SU-DHL-6 (cell line): ENCODE measurements around the gene DCANP1.

Experiments used
- H2AFZ ChIP-seq: fragments of 200-600 bp; sonication (generic); 2 replicates; pipeline ENCODE4 v1.6.1; 2014; ENCODE audit warnings: low read depth, mild to moderate bottlenecking, moderate library complexity, mixed read lengths, antibody characterized with exemption, low read length; ENCODE audit not compliant: severe bottlenecking
- H3F3A ChIP-seq: fragments of 200-600 bp; shearing (Covaris generic); 2 replicates; pipeline ENCODE4 v1.6.0; 2016; ENCODE audit warnings: antibody characterized with exemption, mild to moderate bottlenecking; ENCODE audit not compliant: insufficient read depth
- H3K27ac ChIP-seq: fragments of 200-600 bp; sonication (generic); 2 replicates; pipeline ENCODE4 v1.5.1; 2016; ENCODE audit warnings: low read depth, mild to moderate bottlenecking, low read length, moderate library complexity, mixed read lengths
- H3K27me3 ChIP-seq: fragments of 200-600 bp; sonication (generic), shearing (Covaris generic); 2 replicates; pipeline ENCODE4 v1.6.0; 2014; ENCODE audit warnings: mild to moderate bottlenecking, low read length
- H3K36me3 ChIP-seq: fragments of 200-600 bp; sonication (generic); 2 replicates; pipeline ENCODE4 v1.6.1; 2014; ENCODE audit warnings: mild to moderate bottlenecking, low read length, mixed read lengths
- H3K4me2 ChIP-seq: fragments of 300-600, 200-600 bp; shearing (Covaris generic), sonication (generic); 2 replicates; pipeline ENCODE4 v1.6.0; 2014; ENCODE audit warnings: low read length, low read depth, mild to moderate bottlenecking; ENCODE audit not compliant: poor library complexity, severe bottlenecking
- H3K4me3 ChIP-seq: fragments of 200-600 bp; sonication (generic); 2 replicates; pipeline ENCODE4 v1.5.1; 2014; ENCODE audit warnings: antibody characterized with exemption, low read length, mild to moderate bottlenecking, mixed read lengths; ENCODE audit not compliant: insufficient read depth, poor library complexity, severe bottlenecking
- H3K79me2 ChIP-seq: fragments of 200-600 bp; sonication (generic); 2 replicates; pipeline ENCODE4 v1.6.1; 2014; ENCODE audit warnings: mild to moderate bottlenecking, low read length, moderate library complexity; ENCODE audit not compliant: insufficient read depth
- H3K9ac ChIP-seq: fragments of 200-600 bp; sonication (generic); 2 replicates; pipeline ENCODE4 v1.7.0; 2014; ENCODE audit warnings: mild to moderate bottlenecking, low read length
- H3K9me2 ChIP-seq: fragments of 200-600 bp; sonication (generic); replicated peaks from 2 replicates; pipeline ENCODE4 v1.6.1; 2014; ENCODE audit warnings: low read length; ENCODE audit not compliant: insufficient read depth
- H3K9me3 ChIP-seq: fragments of 200-600 bp; sonication (generic); 2 replicates; pipeline ENCODE4 v1.6.1; 2014; ENCODE audit warnings: low read length, mixed read lengths; ENCODE audit not compliant: insufficient read depth
- H4K20me1 ChIP-seq: fragments of 200-600 bp; sonication (generic); 2 replicates; pipeline ENCODE4 v1.6.1; 2014; ENCODE audit warnings: low read depth, mild to moderate bottlenecking, antibody characterized with exemption, low read length, moderate library complexity, mixed read lengths
- CTCF ChIP-seq: fragments of 200-600 bp; sonication (generic); IDR thresholded peaks from one replicate; pipeline ENCODE4 v1.5.1; 2017; ENCODE audit warnings: antibody characterized with exemption, mild to moderate bottlenecking, low read length, moderate library complexity; ENCODE audit not compliant: insufficient read depth, poor library complexity, severe bottlenecking
- EZH2phosphoT487 ChIP-seq: fragments of 200-600 bp; sonication (generic), shearing (Covaris generic); conservative IDR thresholded peaks from 2 replicates; pipeline ENCODE4 v1.6.1; 2018; ENCODE audit warnings: mild to moderate bottlenecking, antibody characterized with exemption, low read length, moderate library complexity, mixed read lengths

Gene DCANP1

GRCh38 chr5:135435467-135436330, 11.4 kb downstream of the DCANP1 start:
- Histone ChIP-seq H3K9ac (no peak overlapping the region), H3K4me2 (no peak overlapping the region), H3K27me3 (no peaks in the 10 kb centered on the region), H2AFZ (no peak overlapping the region), H3F3A (no peaks in the 10 kb centered on the region), H3K9me2 (no peaks in the 10 kb centered on the region), H3K4me3 (no peak overlapping the region), H4K20me1 (no peaks in the 10 kb centered on the region), H3K79me2 (no peaks in the 10 kb centered on the region), H3K9me3 (no peaks in the 10 kb centered on the region), H3K36me3 (no peaks in the 10 kb centered on the region), H3K27ac (no peak overlapping the region)
- TF ChIP-seq EZH2phosphoT487: no peak
- TF ChIP-seq CTCF: no peak

DNA sequence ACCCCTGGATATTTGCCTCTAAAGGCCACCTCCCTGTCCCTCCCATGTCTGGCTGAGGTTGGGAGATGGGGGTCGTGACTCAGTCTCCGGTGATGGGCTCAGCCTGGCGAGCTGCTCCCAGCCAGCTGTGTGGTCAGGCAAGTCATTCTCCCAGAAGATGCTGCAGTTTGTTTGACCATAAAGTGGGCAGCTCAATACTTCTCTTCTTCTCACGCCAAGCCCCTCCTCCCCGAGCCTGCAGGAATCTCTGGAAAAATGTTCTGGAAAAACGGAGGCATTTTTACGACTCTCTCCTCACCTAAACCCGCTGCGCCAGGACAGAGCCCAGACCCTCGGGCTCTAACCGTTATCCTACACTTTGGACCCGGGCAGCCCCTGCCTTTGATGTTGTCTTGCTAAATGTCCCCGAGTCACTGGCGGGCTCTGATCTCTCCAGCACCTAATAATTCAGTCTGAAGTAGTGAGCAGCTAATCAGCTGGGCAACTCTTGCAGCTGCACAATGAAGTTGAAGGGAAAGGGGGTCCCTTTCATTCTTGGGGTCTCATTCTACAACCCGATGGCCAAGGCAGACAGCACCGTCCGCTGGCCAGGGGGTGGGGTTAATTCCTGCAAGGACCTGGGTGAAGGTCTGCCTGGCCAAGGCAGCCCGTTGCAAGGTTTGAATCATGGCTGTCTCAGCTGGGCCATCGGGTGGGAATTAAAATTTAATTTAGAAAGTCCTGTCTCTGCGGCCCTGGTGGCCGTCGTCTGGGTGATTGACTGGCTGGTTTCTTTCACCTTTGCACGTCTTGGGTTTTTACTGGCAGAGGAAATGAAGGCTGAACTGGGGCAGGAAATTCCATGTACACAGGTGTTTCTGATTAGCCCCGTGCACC, 12.3 kb downstream of the DCANP1 start:
- TF ChIP-seq CTCF: no peak
- no peak for TF ChIP-seq EZH2phosphoT487
- Histone ChIP-seq H3K9me2 (no peaks in the 10 kb centered on the region), H3K36me3 (no peaks in the 10 kb centered on the region), H3K4me3 (no peak overlapping the region), H4K20me1 (no peaks in the 10 kb centered on the region), H3K27me3 (no peaks in the 10 kb centered on the region), H3K4me2 (no peak overlapping the region), H3K27ac (no peak overlapping the region), H3K9ac (no peak overlapping the region), H3K79me2 (no peaks in the 10 kb centered on the region), H2AFZ (no peak overlapping the region), H3K9me3 (no peaks in the 10 kb centered on the region), H3F3A (no peaks in the 10 kb centered on the region)

DNA sequence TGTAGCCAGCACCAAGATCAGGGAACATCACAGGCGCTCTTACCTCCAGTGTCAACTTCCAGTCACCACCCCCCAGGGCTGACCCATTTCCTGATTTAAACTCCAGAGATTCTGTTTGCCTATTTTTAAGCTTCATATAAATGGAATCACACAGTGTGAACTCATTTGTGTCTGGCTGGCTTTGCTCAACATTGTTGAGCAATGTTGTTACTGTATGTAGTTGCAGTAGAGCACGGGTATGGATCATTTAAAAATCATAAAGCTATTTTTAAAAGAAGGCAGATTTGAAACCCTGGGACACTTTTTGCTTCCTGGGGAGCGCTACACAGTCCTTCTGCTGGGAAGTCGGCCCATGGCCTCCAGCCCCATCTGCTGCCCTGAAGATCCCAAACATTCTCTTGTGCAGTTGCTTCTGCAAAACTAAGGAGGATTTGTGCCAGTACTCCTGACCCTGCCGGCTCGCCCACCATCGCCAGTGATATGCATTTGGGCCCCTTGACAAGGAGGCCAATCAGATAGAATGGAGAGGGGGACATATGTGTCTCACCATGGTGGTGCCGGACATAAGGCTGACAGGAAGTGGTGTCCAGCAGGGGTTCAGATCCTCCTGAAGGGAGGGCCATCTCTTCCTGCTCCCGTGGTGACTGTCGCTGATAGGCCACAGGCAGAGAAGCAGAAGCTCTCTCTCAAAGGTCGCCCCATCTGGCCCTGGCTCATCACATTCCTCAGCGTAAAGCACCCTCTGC, 13.3 kb downstream of the DCANP1 start:
- H3K36me3 ChIP-seq: no peaks in the 10 kb centered on the region
- H3K9me2 ChIP-seq: no peaks in the 10 kb centered on the region
- H3K9ac ChIP-seq: no peak overlapping the region
- no peak overlapping the region for H3K4me3 ChIP-seq
- no peaks in the 10 kb centered on the region for H3F3A ChIP-seq
- TF ChIP-seq EZH2phosphoT487 (no peak), CTCF (no peak)
- H4K20me1 ChIP-seq: no peaks in the 10 kb centered on the region
- no peak overlapping the region for H3K4me2 ChIP-seq
- no peak overlapping the region for H2AFZ ChIP-seq
- no peaks in the 10 kb centered on the region for H3K79me2 ChIP-seq
- no peak overlapping the region for H3K27ac ChIP-seq
- no peaks in the 10 kb centered on the region for H3K27me3 ChIP-seq
- 0 out of 2 replicates have a peak, but pooled peaks cover 2% of the 10 kb centered on the region for H3K9me3 ChIP-seq
